Heart left ventricle (tissue), 16 donors: ENCODE results near the gene FAM200A. TPM values are rescaled to one million over a fixed set of nuclear protein-coding genes. Genes with fewer than 3 reads are reported as not detected.
A peak's percentile ranks its signal among the peaks of the same experiment; 100 is the strongest.
"Not testable (repeated sequence)": the region's sequence is repeated elsewhere in the genome, so short reads cannot be mapped to it uniquely, and the experiment has no call there.

ENCODE experiments used
- ATAC-seq, 4 donors: fragments of 200-7000 bp; cut with Tn5 transposase; one replicate each; pipeline ENCODE4 v1.9.1; 2020 to 2022; ENCODE audit warnings: moderate library complexity in 4 of 4, mild to moderate bottlenecking in 3 of 4, moderate number of reproducible peaks in 1 of 4
- DNase-seq, 5 donors: peaks; one replicate each; pipeline ENCODE4 v3.0.0-alpha.2; 2020
- H3K27ac ChIP-seq, 12 donors: fragments of 200-600 bp; sonication (generic) in 4 of 12; one replicate each; pipeline versions ENCODE4 v1.5.0 to v1.8.0; 2016 to 2022; ENCODE audit warnings: mild to moderate bottlenecking in 2 of 12
- H3K27me3 ChIP-seq, 9 donors: fragments of 200-600 bp; sonication (generic) in 2 of 9; one replicate each; pipeline versions ENCODE4 v1.5.1 to v1.8.0; 2016 to 2022; ENCODE audit warnings: mild to moderate bottlenecking in 3 of 9
- H3K36me3 ChIP-seq, 9 donors: fragments of 200-600 bp; sonication (generic) in 2 of 9; one replicate each; pipeline versions ENCODE4 v1.5.0 to v1.8.0; 2018 to 2022; ENCODE audit warnings: mild to moderate bottlenecking in 2 of 9
- H3K4me1 ChIP-seq, 12 donors: fragments of 200-600 bp; sonication (generic) in 4 of 12; one replicate each; pipeline versions ENCODE4 v1.5.0 to v1.8.0; 2016 to 2022; ENCODE audit warnings: mild to moderate bottlenecking in 3 of 12
- H3K4me3 ChIP-seq, 12 donors: fragments of 200-600 bp; sonication (generic) in 4 of 12; one replicate each; pipeline versions ENCODE4 v1.5.0 to v1.8.0; 2017 to 2022; ENCODE audit warnings: mild to moderate bottlenecking in 9 of 12, moderate library complexity in 4 of 12
- H3K9me3 ChIP-seq, 12 donors: fragments of 200-600 bp; sonication (generic) in 4 of 12; one replicate each; pipeline versions ENCODE4 v1.5.0 to v1.8.0; 2016 to 2022; ENCODE audit warnings: mild to moderate bottlenecking in 1 of 12
- POLR2A ChIP-seq, 2 donors: fragments of 450-650 bp; IDR thresholded peaks; one replicate each; pipeline ENCODE4 v1.6.1; 2017; ENCODE audit warnings: antibody characterized with exemption in 2 of 2, mild to moderate bottlenecking in 2 of 2, moderate library complexity in 2 of 2
- WGBS, 4 donors: extraction: QIAGEN DNeasy Blood & Tissue Kit in 2 of 4; methylation state at CpG; one replicate each; pipeline versions ENCODE4 v1.1.5 to v1.1.7; 2013 to 2018; 5-methylcytosine and 5-hydroxymethylcytosine counted together
- intact Hi-C, 10 donors: fragments of 100-400 bp; cut with DNase I; formaldehyde crosslinking; loops; one replicate each; pipeline versions ENCODE4 v1.11.1 to v1.14.2; 2022
- polyA plus RNA-seq, 2 donors: library from polyadenylated mRNA; stranded (reverse); fragments of 200-250 nt; gene quantifications; one replicate each; pipeline ENCODE4 v1.2.3, GENCODE V29; 2013
- total RNA-seq, 9 donors: library from RNA; depleted of rRNA in 2 of 9; stranded (reverse); fragments of >200 nt in 2 of 9; fragmentation: NEBNext Ultra II Directional in 3 of 9; extraction: Animal tissue kit (Norgen Biotek cat#: 25700) in 3 of 9; gene quantifications; one replicate each; pipeline versions ENCODE4 v1.1.0 to v1.2.4, GENCODE V29; 2016 to 2023
- TF ChIP-seq, protein P1 (sequence below), 12 donors: fragments of 200-600 bp; sonication (generic) in 4 of 12; IDR thresholded peaks; one replicate each; pipeline versions ENCODE4 v1.5.0 to v1.8.0; 2018 to 2022; ENCODE audit warnings: antibody characterized with exemption in 12 of 12, mild to moderate bottlenecking in 5 of 12
- donor health status: ischemic (EF 13 %, LVEDD 7.1; RV severe dilation, severe dysfunction).
- donor health status: healthy with polysubstance abuse.
- donor health status: DM: no; HTN: yes; CAD: no.
- donor health status: DM: no; HTN: no; CAD: no.
- donor health status: ischemic (EF 25% LVEDD 6.9; RV normal size, moderate dysfunction).
- donor health status: ischemic (EF 25% LVEDD 5.7; RV mildly dilated, moderate dysfunction).
- donor health status: healthy.
- donor health status: DM: yes; HTN: yes; CAD: no.
- donor health status: ischemic (EF 35%, LVEDD 5.7; RV mildly dilated, moderate dysfunction).
- donor health status: nonischemic (EF 11% LVEDD 7.7; RV severe dilation, severe dysfunction).
- donor health status: DM: yes; HTN: yes; CAD: no.
- donor health status: PGD.
- donor health status: ischemic (EF 29% LVEDD 5.4; RV normal size, mild dysfunction).
- donor health status: nonischemic (EF 23%, LVEDD 6.1; RV moderate dilation, normal function).

The FAM200A gene
- total and polyA plus RNA-seq, 11 donors: 4.7 to 7.1 (median 5.3) TPM

DNA sequence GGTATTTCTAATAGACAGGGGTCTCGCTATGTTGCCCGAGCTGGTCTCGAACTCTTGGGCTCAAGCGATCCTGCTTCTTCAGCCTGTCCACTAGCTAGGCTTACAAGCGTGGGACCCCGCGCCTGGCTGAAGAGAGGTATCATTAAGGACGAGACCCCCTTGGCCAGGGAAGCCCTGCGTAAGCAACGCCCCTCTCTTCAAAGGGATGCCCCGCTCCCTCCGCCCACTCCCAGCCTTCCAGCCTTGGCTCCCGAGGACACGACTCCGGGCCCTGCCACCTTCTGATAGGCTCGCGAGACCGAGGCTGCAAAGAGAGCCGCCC is 47.7 kb downstream of the FAM200A start:
- H3K4me3 ChIP-seq: peak overlapping the region; percentile 65 to 91 (median 76)
- H3K27ac ChIP-seq: peak overlapping the region; percentile 73 to 97 (median 94)
- TF ChIP-seq POLR2A (IDR thresholded peaks at IDR 0.05): peak in 1 of 2 donors; percentile 30
- TF ChIP-seq, protein P1, sequence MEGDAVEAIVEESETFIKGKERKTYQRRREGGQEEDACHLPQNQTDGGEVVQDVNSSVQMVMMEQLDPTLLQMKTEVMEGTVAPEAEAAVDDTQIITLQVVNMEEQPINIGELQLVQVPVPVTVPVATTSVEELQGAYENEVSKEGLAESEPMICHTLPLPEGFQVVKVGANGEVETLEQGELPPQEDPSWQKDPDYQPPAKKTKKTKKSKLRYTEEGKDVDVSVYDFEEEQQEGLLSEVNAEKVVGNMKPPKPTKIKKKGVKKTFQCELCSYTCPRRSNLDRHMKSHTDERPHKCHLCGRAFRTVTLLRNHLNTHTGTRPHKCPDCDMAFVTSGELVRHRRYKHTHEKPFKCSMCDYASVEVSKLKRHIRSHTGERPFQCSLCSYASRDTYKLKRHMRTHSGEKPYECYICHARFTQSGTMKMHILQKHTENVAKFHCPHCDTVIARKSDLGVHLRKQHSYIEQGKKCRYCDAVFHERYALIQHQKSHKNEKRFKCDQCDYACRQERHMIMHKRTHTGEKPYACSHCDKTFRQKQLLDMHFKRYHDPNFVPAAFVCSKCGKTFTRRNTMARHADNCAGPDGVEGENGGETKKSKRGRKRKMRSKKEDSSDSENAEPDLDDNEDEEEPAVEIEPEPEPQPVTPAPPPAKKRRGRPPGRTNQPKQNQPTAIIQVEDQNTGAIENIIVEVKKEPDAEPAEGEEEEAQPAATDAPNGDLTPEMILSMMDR (IDR thresholded peaks at IDR 0.05): no peak
- ATAC-seq: peak in 3 of 4 donors; percentile 93 to 95 (median 94)
- no peaks in the 10 kb centered on the region for H3K9me3 ChIP-seq
- peaks cover 0 to 43% (median 33%) of the 10 kb centered on the region in 12 donors for H3K4me1 ChIP-seq
- H3K27me3 ChIP-seq: no peaks in the 10 kb centered on the region
- no peak for DNase-seq
- intact Hi-C loops: loop anchor here in 9 of 10 donors (5.0 to 10.0 kb wide), 4 partner anchors 37 to 53 kb away; partner anchors contain the start of genes ZNF655 (in 6 of the 9), FAM200A (in 4 of the 9) and ATP5MF (in 1 of the 9)
- H3K36me3 ChIP-seq: peaks cover 0 to 4% (median 0%) of the 10 kb centered on the region in 9 donors
- WGBS, 4 donors: 8 to 12% (median 8%) methylated on average over 17 to 19 of the region's 19 CpGs

DNA sequence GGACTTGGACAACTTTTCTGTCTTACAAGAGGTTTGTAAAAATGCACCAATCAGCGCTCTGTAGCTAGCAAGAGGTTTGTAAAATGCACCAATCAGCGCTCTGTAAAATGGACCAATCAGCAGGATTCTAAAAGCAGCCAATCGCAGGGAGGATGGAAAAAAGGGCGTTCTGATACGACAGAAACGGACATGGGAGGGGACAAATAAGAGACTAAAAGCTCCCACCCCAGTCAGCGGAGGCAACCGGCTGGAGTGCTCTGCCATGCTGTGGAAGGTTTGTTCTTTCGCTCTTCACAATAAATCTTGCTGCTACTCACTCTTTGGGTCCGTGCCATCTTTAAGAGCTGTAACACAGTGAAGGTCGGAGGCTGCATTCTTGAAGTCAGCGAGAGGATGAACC is 50.7 kb downstream of the FAM200A start:
- ATAC-seq, H3K9me3 ChIP-seq, H3K27me3 ChIP-seq, DNase-seq: not testable (repeated sequence)
- 91 to 93% (median 92%) methylated on average over 12 of the region's 12 CpGs for WGBS, 4 donors
- intact Hi-C loops: loop anchor here in 9 of 10 donors (2.0 to 10.0 kb wide), 5 partner anchors 28 to 56 kb away; partner anchors contain the start of genes ZNF655 (in 6 of the 9), FAM200A (in 4 of the 9), ATP5MF (in 1 of the 9) and ZNF789 (in 1 of the 9)
- Histone ChIP-seq H3K27ac (peak overlapping the region in 2 of 12 donors; percentile 92 to 95), H3K36me3 (peaks cover 0 to 26% (median 19%) of the 10 kb centered on the region in 9 donors), H3K4me1 (peaks cover 13 to 46% (median 37%) of the 10 kb centered on the region in 12 donors), H3K4me3 (peak overlapping the region in 5 of 12 donors; percentile 61 to 90 (median 83))

DNA sequence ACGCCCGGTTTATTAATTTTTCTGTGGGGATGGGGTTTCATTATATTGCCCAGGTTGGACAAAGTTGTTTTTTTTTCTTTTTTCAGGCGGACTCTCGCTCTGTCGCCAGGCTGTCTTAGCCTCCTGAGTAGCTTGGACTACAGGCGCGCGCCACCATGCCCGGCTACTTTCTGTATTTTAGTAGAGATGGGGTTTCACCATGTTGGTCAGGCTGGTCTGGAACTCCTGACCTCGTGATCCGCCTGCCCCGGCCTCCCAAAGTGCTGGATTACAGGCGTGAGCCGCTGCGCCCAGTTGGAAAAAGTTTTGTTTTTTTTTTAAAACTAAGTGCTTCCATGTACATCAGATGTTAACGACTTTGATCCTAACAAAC is 51.3 kb downstream of the FAM200A start:
- DNase-seq (no peak), ATAC-seq (no peak)
- intact Hi-C loops: loop anchor here in 9 of 10 donors (1.0 to 10.0 kb wide), 6 partner anchors 28 to 57 kb away; partner anchors contain the start of genes ZNF655 (in 6 of the 9), FAM200A (in 4 of the 9), ZNF789 (in 2 of the 9) and ATP5MF (in 1 of the 9)
- peak overlapping the region; percentile 85 to 98 (median 92) for H3K27ac ChIP-seq
- H3K9me3 ChIP-seq: peaks cover 0 to under 1% (median 0%) of the 10 kb centered on the region in 12 donors
- no peak for TF ChIP-seq POLR2A (IDR thresholded peaks at IDR 0.05)
- TF ChIP-seq, protein P1 (IDR thresholded peaks at IDR 0.05): no peak
- H3K27me3 ChIP-seq: no peaks in the 10 kb centered on the region
- 47 to 53% (median 52%) methylated on average over 16 of the region's 16 CpGs for WGBS, 4 donors
- H3K36me3 ChIP-seq: peaks cover 0 to 32% (median 25%) of the 10 kb centered on the region in 9 donors
- peak overlapping the region; percentile 61 to 99 (median 82) for H3K4me3 ChIP-seq
- H3K4me1 ChIP-seq: peaks cover 13 to 39% (median 31%) of the 10 kb centered on the region in 12 donors

DNA sequence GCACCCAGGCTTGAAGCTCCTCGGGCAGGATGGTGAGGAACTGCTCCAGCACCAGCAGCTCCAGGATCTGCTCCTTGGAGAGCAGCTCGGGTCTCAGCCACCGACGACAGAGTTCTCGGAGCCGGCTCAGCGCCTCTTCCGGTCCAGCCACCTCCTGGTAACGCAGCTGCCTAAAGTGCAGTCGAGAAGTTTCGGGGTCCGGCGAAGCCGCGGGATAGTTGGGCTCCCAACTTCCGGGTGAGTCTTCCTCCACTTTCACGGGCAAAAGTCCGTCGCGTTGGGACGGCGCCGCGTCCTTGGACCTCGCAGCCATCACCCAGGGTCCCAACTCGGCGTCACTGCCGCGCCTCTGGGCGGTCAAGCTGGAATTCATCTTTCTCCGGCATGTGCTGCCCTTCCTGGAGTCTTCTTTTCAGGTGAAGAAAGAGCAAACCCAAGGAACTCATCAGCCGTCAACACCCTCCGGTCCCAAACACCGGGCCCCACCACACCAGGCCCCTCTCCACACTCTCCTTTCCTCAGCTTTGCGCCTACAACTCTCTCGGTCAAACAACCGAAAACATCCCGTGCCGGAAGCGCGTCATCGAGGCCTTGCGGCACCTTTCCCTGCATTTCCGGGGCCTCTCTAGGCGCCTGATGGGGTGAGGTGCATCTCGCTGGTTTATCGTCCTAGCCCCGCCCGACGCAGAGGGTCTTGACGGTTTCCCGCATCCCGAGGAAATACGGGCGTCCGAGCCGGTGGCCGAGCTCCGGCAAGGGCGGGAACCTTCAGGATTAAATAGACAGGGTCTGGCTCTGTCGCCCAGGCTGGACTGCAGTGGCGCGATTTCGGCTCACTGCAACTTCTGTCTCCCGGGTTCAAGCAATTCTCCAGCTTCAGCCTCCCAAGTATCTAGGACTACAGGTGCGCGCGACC is 51.9 kb downstream of the FAM200A start, which contains the start of gene ZNF394:
Gene ZNF394, minus strand, starts transcription at position 561 of the 916 bp plus-strand sequence. Its CDS starts 188 bp downstream, at position 373.
- Histone ChIP-seq H3K27ac (peak within 1 kb of the TSS; percentile 85 to 98 (median 92)), H3K9me3 (peaks cover 0 to 7% (median under 1%) of the 10 kb centered on the region in 12 donors), H3K27me3 (no peaks in the 10 kb centered on the region), H3K36me3 (peaks cover under 1 to 38% (median 29%) of the 10 kb centered on the region in 9 donors), H3K4me1 (peaks cover 12 to 36% (median 28%) of the 10 kb centered on the region in 12 donors), H3K4me3 (peak within 1 kb of the TSS; percentile 61 to 99 (median 82))
- DNase-seq (peak; percentile 92 to 94 (median 94)), ATAC-seq (peak; percentile 53 to 68 (median 64))
- 0 to 1% (median 0%) methylated on average over 55 to 68 of the region's 68 CpGs for WGBS, 4 donors
- peak in 1 of 2 donors; percentile 57 for TF ChIP-seq POLR2A (IDR thresholded peaks at IDR 0.05)
- TF ChIP-seq, protein P1 (IDR thresholded peaks at IDR 0.05): peak in 3 of 12 donors; percentile 2 to 6 (median 4)
- intact Hi-C loops: loop anchor here in 9 of 10 donors (1.0 to 10.0 kb wide), 7 partner anchors 27 to 115 kb away; partner anchors contain the start of genes ZNF655 (in 6 of the 9), FAM200A (in 4 of the 9), ZNF789 (in 2 of the 9) and ATP5MF (in 1 of the 9)
